ENCODE measurements around the gene FGF14.
"Not testable (repeated sequence)": the region's sequence is repeated elsewhere in the genome, so short reads cannot be mapped to it uniquely, and the experiment has no call there.

The FGF14 gene

DNA sequence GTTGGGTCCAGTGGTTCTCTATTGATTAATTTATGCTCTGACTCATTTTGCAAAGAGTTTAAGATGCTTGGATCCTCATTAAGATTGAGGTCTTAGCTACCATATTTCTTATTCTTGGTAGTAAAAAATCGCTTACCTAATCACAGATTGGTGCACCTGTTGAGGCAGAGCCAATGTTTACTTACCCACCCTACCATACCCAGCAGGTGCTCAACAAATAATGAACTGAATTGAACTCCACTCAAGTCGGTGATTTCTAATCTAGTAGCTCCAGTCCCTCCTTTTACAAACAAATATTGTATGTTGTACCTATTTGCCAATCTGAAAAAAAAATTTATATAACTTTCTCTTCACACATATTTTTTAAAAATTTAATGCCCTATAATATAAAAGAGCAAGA is 361.0 kb downstream of the FGF14 start:
- no peak for DNase-seq (ENCODE audit: low read depth)

- DNase-seq (ENCODE audit: low read depth) = no peak
Observed at GRCh38 chr13:102039264-102039663, 362.6 kb downstream of the FGF14 start.

GRCh38 chr13:102038787-102039186 is 363.1 kb downstream of the FGF14 start:
- no peak for DNase-seq (ENCODE audit: low read depth)

- DNase-seq (ENCODE audit: low read depth) = no peak
Observed at GRCh38 chr13:102035969-102036368, 365.9 kb downstream of the FGF14 start.

- DNase-seq (ENCODE audit: low read depth) = no peak
Observed at GRCh38 chr13:102033857-102034331, 368.0 kb downstream of the FGF14 start.

DNA sequence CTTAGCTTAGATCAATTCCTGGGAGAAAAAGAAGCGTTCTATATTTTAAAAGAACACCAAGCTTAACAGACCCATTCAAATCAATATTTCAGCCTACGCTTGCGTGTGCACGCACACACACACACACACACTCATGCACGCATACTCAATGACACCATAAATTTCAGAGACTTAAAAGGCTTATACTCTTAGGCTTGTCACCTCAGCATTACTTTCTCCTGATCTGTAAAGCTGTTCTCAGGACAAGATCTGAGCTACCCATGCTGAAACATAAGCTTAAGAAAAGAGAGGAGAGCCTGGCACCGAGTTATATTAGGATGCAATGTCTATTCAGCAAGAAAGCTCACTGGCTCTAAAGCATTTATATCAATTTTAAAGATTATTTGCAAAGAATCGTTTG is 368.5 kb downstream of the FGF14 start:
- no peak for DNase-seq (ENCODE audit: low read depth)

GRCh38 chr13:102028868-102029267 is 373.0 kb downstream of the FGF14 start:
- DNase-seq (ENCODE audit: low read depth) = no peak

- DNase-seq (ENCODE audit: low read depth) = no peak
Observed at GRCh38 chr13:102028206-102028605, 373.6 kb downstream of the FGF14 start.

GRCh38 chr13:102021777-102022176 is 380.1 kb downstream of the FGF14 start:
- no peak for DNase-seq (ENCODE audit: low read depth)

DNA sequence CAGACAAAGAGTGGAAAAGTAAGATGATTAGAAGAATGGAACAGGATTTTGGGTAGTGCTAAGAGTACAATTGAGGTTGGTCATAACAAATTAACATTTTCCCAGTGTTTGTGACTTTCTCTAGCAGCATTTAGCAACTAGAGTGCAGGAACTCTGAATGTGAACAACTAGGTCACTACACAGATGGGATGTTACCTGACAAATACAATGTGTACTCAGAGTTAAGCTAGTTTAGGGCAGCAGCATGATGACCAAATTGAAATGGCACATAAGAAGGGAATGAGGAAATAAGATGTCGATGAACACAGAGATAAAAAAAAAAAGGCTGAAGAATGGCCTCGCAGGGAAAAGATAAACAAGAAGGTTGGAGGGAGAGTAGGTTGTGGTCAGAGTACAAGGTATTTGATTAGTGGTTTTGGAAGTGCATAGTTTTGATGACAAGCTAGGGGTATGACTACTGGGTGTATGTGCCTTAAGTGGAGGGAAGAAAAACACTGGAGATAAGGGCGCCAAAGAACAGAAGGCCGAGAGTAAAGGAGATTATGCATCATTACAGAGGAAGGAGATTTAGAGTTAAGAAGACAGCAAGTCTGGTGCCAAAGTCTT is 381.1 kb downstream of the FGF14 start:
- DNase-seq (ENCODE audit: low read depth) = no peak

DNA sequence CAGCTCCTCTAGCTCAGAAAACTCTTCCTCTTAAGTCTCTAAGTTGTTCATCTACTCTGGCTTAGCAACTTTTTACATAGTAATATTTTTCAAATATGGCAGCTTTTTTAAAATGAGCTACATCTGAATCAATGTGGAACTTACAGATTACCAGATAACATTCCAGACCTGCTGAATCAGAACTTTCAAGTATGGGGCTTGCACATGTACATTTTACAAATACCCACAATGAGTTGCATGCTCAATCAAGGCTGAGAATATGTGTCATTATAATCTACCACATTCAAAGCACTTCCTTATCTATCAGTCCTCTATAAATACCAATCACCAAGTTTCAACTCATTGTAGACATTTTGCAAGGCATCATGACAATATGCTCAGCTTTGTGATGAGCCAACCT is 383.1 kb downstream of the FGF14 start:
- no peak for DNase-seq (ENCODE audit: low read depth)

DNA sequence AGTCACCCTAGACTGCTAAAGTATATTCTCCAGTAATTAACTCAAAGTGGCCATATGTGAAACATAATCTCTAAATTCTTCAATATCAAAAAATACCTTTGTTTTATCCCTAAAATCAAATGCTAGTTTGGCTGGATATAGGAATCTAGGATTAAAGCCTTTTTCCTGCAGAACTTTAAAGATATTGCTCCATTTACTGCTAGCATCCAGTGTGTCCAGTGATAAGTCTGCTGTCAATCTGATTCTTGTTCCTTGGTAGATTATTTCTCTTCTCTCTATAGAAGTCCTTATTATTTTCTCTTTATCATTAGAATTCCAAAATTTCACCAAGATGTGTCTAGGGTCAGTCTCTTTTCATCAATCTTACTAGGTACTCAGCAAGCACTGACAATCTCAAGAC is 384.6 kb downstream of the FGF14 start:
- DNase-seq (ENCODE audit: low read depth) = no peak

DNA sequence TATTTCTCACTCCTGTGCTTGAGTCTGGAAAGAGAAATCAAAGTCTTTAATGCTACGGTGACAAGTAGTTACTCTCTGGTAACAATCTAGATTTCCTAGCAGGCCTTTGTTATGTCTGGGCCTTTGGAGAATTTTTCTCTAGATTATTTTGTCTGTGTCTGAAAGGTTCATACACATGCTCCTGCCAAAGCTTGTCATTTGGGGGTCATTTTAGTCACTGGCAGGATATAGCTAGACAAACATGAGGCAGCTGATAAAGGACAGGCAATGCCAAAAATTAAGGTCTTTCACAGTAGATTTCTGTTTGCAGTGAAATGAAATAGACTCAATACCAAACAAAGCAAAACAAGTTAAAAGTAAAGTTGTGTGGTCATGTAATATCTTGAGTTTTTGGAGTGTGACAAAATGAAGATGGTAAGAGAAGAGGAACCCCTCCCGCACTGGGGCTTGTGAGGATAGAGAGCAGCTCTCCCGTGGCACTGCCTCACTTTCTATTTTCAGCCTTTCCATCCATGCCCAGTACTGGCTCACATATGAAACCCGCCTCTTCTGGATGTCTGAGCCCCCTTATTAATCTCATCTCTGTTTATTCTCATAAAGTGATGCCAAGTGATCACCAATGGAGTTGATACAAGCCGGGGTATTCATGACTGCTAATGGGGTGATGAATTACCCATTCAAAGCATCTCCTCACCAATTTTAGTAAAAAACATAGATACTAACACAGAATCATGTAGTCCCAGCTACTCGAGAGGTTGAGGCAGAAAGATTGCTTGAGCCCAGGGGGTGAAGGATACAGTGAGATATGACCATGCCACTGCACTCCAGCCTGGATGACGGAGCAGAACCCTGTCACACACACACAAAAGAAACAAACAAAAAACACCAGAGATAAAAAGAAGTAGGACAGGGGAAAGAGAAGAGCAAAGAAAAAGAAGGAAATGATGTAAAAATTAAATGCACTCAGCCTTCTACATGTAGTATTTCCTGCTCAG is 389.3 kb downstream of the FGF14 start:
- no peak for DNase-seq (ENCODE audit: low read depth)

- DNase-seq (ENCODE audit: low read depth) = not testable (repeated sequence)
Observed at GRCh38 chr13:102011455-102011854, 390.4 kb downstream of the FGF14 start.

- DNase-seq (ENCODE audit: low read depth) = no peak
Observed at GRCh38 chr13:102003848-102004570, 397.8 kb downstream of the FGF14 start.

- DNase-seq (ENCODE audit: low read depth) = no peak
Observed at GRCh38 chr13:102002287-102002686, 399.6 kb downstream of the FGF14 start.

DNA sequence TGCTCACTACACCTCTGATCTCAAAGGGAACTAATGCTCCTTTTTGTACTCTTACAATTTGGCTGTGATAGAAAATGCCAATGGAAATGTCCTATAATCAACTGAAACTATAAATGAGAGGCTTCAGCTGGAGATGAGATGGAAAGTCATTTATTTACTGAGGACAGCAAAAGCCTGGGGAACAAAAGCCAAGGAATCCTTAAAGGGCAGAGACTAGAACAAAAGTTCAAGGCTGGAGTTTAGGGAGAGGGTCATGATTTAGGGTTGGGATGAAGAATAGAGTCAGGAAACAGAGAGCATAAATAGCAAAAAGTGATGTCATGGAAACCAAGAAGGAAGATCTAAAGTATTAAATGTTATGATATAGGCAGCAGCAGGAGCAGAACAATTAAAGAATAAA is 401.1 kb downstream of the FGF14 start:
- DNase-seq (ENCODE audit: low read depth) = no peak

DNA sequence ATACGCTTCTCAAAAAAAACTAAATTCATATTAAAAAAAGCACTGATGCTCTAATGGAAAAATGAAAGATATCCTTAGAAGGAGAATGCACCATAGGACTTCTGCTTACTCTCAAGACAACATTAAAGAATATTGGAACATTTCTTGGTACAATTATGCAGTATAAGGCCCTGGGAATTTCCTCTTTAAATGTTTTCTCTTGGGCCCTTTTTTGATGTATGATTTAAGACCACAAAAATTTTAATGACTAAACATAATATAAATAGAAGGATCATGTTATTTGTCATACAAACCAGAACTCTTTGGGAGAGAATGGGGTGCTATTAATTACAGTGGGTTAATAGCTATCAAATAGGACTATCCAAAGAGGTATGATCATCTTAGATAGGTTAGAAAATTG is 403.7 kb downstream of the FGF14 start:
- DNase-seq (ENCODE audit: low read depth) = no peak

- DNase-seq (ENCODE audit: low read depth) = no peak
Observed at GRCh38 chr13:101996954-101997353, 404.9 kb downstream of the FGF14 start.

DNA sequence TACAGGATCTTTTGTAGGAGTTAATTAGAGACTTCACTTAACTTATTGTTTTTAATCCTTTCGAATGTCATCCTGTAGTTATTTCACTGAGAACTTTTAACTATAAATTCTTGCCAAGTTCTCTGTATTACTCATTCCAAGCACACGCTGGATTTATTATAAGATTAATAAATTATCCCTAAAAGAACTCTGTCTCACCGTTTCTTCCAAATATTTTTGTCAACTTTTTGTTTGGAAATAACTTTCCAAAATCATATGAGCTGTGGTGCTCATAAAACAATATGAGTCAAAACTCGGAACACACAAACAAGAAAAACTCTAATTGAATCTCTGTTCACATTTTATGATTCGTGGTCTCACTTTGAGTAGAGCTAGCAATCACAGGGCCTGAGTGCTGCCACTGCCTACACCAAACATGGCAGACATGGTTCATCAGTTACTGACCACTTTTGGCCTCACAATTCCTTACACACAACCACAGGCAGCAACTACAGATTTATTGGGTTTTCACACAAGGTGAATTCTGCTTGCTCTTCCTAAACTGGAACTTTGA is 412.0 kb downstream of the FGF14 start:
- no peak for DNase-seq (ENCODE audit: low read depth)

DNA sequence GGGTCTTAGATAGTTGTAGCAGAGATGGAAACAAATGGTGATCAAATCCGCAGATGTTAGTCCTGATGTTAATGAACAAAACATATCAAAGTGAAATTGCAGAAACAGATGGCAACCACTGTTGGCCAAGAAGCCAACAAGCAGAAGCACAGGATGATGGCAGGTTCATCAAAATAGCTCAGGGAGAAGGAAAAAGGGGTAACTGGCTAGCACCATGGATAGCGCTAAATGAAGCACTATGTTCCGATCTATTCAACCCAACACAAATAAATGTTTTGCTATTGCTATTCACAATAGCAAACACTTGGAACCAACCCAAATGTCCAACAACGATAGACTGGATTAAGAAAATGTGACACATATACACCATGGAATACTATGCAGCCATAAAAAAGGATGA is 413.7 kb downstream of the FGF14 start:
- no peak for DNase-seq (ENCODE audit: low read depth)

GRCh38 chr13:101986316-101986715 is 415.5 kb downstream of the FGF14 start:
- no peak for DNase-seq (ENCODE audit: low read depth)

All from stimulated activated CD8-positive, alpha-beta memory T cell treated with anti-CD3 and anti-CD28 coated beads, Interleukin-12 subunit alpha, Interleukin-12 subunit beta, amount 100 ng/mL, for 4 hours (primary cell).